HepG2 (cell line): ENCODE measurements around the gene ZXDC. TPM values are rescaled to one million over a fixed set of nuclear protein-coding genes. Genes with fewer than 3 reads are reported as not detected.

Source experiments
- ARNTL ChIP-seq: sonication (generic); formaldehyde crosslinking; IDR thresholded peaks from 2 replicates; pipeline ENCODE4 v1.4.0; 2020; ENCODE audit warnings: mild to moderate bottlenecking, missing genetic modification reagents
- ASH2L ChIP-seq: fragments of 300-600, 200-600 bp; sonication (generic); IDR thresholded peaks from 2 replicates; pipeline ENCODE4 v1.7.0; 2017; ENCODE audit warnings: low read depth, mild to moderate bottlenecking, moderate library complexity, mixed read lengths, low read length; ENCODE audit not compliant: insufficient read length
- HOXA7 ChIP-seq: sonication (generic); formaldehyde crosslinking; IDR thresholded peaks from 2 replicates; pipeline ENCODE4 v1.8.1; 2022; ENCODE audit warnings: mild to moderate bottlenecking, missing genetic modification reagents, moderate library complexity
- MXD4 ChIP-seq: IDR thresholded peaks from 2 replicates; pipeline ENCODE4 v1.6.1; 2016; ENCODE audit warnings: mild to moderate bottlenecking, missing biosample characterization, missing genetic modification reagents
- PAF1 ChIP-seq: IDR thresholded peaks from 2 replicates; pipeline ENCODE4 v1.6.1; 2016; ENCODE audit warnings: missing genetic modification reagents, missing compliant biosample characterization
- POLR2AphosphoS5 ChIP-seq: IDR thresholded peaks from 2 replicates; pipeline ENCODE4 v1.6.1; 2012; ENCODE audit warnings: low read depth, low read length
- SOX13 ChIP-seq, 3 experiments: fragments of 450-650 bp in 1 of 3; sonication (generic) in 1 of 3; formaldehyde crosslinking in 1 of 3; IDR thresholded peaks in 2 of 3; conservative IDR thresholded peaks in 1 of 3; 2 replicates each; pipeline versions ENCODE4 v1.5.0 to v1.6.1; 2016 to 2020; ENCODE audit warnings: antibody characterized with exemption in 1 of 3, mild to moderate bottlenecking in 1 of 3, missing compliant biosample characterization in 1 of 3, missing genetic modification reagents in 1 of 3, moderate library complexity in 1 of 3
- TAF1 ChIP-seq: sonication (generic); formaldehyde crosslinking; IDR thresholded peaks from 2 replicates; pipeline ENCODE4 v1.4.0; 2020; ENCODE audit warnings: missing genetic modification reagents
- TBP ChIP-seq: sonication (generic); formaldehyde crosslinking; IDR thresholded peaks from 2 replicates; pipeline ENCODE4 v1.5.0; 2020; ENCODE audit warnings: missing genetic modification reagents
- TOE1 ChIP-seq: sonication (generic); formaldehyde crosslinking; IDR thresholded peaks from 2 replicates; pipeline ENCODE4 v1.4.0; 2020; ENCODE audit warnings: mild to moderate bottlenecking, missing genetic modification reagents
- YEATS4 ChIP-seq: sonication (generic); formaldehyde crosslinking; IDR thresholded peaks from 2 replicates; pipeline ENCODE4 v1.4.0; 2020; ENCODE audit warnings: missing genetic modification reagents, borderline replicate concordance
- ZNF17 ChIP-seq: sonication (generic); formaldehyde crosslinking; IDR thresholded peaks from 2 replicates; pipeline ENCODE4 v1.5.0; 2020; ENCODE audit warnings: mild to moderate bottlenecking, missing genetic modification reagents
- ZNF205 ChIP-seq: IDR thresholded peaks from 2 replicates; pipeline ENCODE4 v1.6.1; 2018; ENCODE audit warnings: missing biosample characterization, missing genetic modification reagents
- ZNF256 ChIP-seq: sonication (generic); formaldehyde crosslinking; conservative IDR thresholded peaks from 2 replicates; pipeline ENCODE4 v1.4.0; 2020; ENCODE audit warnings: missing genetic modification reagents
- ZNF263 ChIP-seq: sonication (generic); formaldehyde crosslinking; IDR thresholded peaks from 2 replicates; pipeline ENCODE4 v1.4.0; 2020; ENCODE audit warnings: missing genetic modification reagents
- ZNF468 ChIP-seq: sonication (generic); formaldehyde crosslinking; IDR thresholded peaks from 2 replicates; pipeline ENCODE4 v1.8.0; 2022; ENCODE audit warnings: mild to moderate bottlenecking, moderate library complexity, missing genetic modification reagents
- ZNF562 ChIP-seq: sonication (generic); formaldehyde crosslinking; IDR thresholded peaks from 2 replicates; pipeline ENCODE4 v1.8.0; 2022; ENCODE audit warnings: missing genetic modification reagents, borderline replicate concordance
- ZNF563 ChIP-seq: sonication (generic); formaldehyde crosslinking; IDR thresholded peaks from 2 replicates; pipeline ENCODE4 v1.8.0; 2022; ENCODE audit warnings: mild to moderate bottlenecking, moderate library complexity, missing genetic modification reagents
- ZNF75D ChIP-seq: sonication (generic); formaldehyde crosslinking; IDR thresholded peaks from 2 replicates; pipeline ENCODE4 v1.8.1; 2023; ENCODE audit warnings: missing genetic modification reagents, mild to moderate bottlenecking, borderline replicate concordance
- ZNF768 ChIP-seq: sonication (generic); formaldehyde crosslinking; IDR thresholded peaks from 2 replicates; pipeline ENCODE4 v1.4.0; 2020; ENCODE audit warnings: missing genetic modification reagents
- ZNF816 ChIP-seq: sonication (generic); formaldehyde crosslinking; IDR thresholded peaks from 2 replicates; pipeline ENCODE4 v1.8.0; 2022; ENCODE audit warnings: missing genetic modification reagents, mild to moderate bottlenecking, borderline replicate concordance
- ZSCAN31 ChIP-seq: sonication (generic); formaldehyde crosslinking; IDR thresholded peaks from 2 replicates; pipeline ENCODE4 v1.5.0; 2020; ENCODE audit warnings: low read depth, mild to moderate bottlenecking, missing genetic modification reagents
- ZSCAN9 ChIP-seq: IDR thresholded peaks from 2 replicates; pipeline ENCODE4 v1.6.1; 2016; ENCODE audit warnings: borderline replicate concordance
- polyA plus RNA-seq, 8 experiments: library from polyadenylated mRNA; depleted of rRNA in 3 of 8; stranded (reverse) in 7 of 8; unstranded in 1 of 8; fragments of >200 nt; fragmentation: Illumina TruSeq in 4 of 8; extraction: Trizol in 4 of 8; gene quantifications; 2 replicates each; pipeline versions ENCODE4 v1.2.1 to v1.2.3, GENCODE V29; 2011 to 2016; ENCODE audit warnings: low read depth in 4 of 8, missing spikeins in 1 of 8, mixed read lengths in 1 of 8; ENCODE audit not compliant: insufficient read depth in 1 of 8
- total RNA-seq, 5 experiments: library from RNA; depleted of rRNA; stranded (reverse); fragments of >200 nt; fragmentation: Illumina TruSeq; extraction: Trizol; gene quantifications; 2 replicates each; pipeline ENCODE4 v1.2.3, GENCODE V29; 2016; ENCODE audit warnings: low read depth in 1 of 5
- TF ChIP-seq, protein P1 (sequence below): sonication (generic); formaldehyde crosslinking; IDR thresholded peaks from 2 replicates; pipeline ENCODE4 v1.8.0; 2022; ENCODE audit warnings: missing genetic modification reagents, mild to moderate bottlenecking, inconsistent platforms, borderline replicate concordance
- TF ChIP-seq, protein P2 (sequence below): sonication (generic); formaldehyde crosslinking; IDR thresholded peaks from 2 replicates; pipeline ENCODE4 v1.4.0; 2020; ENCODE audit warnings: missing genetic modification reagents, borderline replicate concordance
- TF ChIP-seq, protein P3 (sequence below): sonication (generic); formaldehyde crosslinking; IDR thresholded peaks from 2 replicates; pipeline ENCODE4 v1.4.0; 2020; ENCODE audit warnings: mild to moderate bottlenecking, missing genetic modification reagents

The ZXDC gene
- total and polyA plus RNA-seq, 2 of the 13 experiments (the other 11 are each of a cell fraction or from before 2014, with no cell fraction given) = 17.6 to 21.2 TPM

DNA sequence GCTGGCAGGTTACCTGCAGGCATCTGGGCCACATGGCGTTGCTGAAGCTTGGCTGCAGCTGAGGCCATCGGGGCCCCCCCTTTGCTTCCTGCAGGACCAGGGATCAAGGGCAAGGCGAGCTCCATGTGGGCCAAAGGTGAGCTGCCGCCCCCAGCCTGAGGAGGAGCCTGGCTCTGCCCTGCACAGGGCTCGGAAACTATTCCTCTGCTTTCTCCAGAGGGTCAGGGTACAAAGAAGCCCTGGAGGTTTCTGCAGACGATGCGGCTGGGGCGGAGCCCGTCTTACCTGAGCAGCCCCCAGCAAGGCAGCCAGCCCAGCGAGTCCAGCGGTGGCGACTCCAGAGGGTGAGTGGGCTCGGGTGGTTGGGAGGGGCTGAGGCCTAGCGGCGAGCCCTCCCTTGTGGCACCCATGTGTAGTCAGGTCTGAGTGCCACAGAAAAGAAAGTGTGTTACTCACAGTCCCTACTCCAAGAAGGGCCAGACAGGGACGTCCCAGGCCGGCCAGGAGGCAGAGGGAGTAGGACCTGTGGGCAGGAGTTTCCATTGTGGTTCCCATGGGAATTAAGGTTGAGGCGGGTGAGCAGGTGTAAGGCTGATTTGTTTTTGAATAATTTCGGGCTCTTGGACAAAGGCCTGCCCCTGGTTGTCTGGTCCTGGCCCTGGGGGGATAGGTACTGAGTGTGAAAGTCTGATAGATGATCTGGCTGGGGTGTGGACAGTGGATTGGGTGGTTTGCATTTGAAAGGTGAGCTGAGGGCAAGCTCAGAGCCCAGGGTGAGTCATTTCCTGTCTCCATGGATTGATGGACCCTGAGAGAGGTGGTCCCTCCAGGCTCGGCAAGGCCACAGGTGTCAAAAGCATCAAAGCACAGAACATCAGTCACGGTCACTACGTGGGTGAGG lies 55.6 kb downstream of the ZXDC start (continued):
- TF ChIP-seq, protein P1, sequence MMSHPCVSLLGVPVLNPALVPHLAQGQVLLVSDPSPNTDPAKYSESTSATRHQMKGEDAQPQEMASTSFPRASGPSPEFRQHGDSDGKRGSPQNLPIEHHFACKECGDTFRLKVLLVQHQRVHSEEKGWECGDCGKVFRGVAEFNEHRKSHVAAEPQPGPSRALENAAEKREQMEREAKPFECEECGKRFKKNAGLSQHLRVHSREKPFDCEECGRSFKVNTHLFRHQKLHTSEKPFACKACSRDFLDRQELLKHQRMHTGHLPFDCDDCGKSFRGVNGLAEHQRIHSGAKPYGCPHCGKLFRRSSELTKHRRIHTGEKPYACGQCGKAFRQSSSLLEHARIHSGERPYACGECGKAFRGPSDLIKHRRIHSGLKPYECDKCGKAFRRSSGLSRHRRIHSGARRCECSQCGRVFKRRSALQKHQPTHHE = no peak
- TF ChIP-seq ZNF256 (CRISPR knock-in tag) = no peak
- no peak for TF ChIP-seq ZNF768
- no peak for TF ChIP-seq HOXA7 (CRISPR knock-in tag)
- no peak for TF ChIP-seq ZNF562 (CRISPR knock-in tag)
- TF ChIP-seq ZSCAN9 (CRISPR knock-in tag) = no peak
- TF ChIP-seq, protein P2, sequence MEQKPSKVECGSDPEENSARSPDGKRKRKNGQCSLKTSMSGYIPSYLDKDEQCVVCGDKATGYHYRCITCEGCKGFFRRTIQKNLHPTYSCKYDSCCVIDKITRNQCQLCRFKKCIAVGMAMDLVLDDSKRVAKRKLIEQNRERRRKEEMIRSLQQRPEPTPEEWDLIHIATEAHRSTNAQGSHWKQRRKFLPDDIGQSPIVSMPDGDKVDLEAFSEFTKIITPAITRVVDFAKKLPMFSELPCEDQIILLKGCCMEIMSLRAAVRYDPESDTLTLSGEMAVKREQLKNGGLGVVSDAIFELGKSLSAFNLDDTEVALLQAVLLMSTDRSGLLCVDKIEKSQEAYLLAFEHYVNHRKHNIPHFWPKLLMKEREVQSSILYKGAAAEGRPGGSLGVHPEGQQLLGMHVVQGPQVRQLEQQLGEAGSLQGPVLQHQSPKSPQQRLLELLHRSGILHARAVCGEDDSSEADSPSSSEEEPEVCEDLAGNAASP (CRISPR knock-in tag) = peak; percentile 89; the same call in 1 of the 2 replicates
- no peak for TF ChIP-seq POLR2AphosphoS5
- TF ChIP-seq ZNF468 (CRISPR knock-in tag) = no peak
- no peak for TF ChIP-seq ARNTL (CRISPR knock-in tag)
- TF ChIP-seq, protein P3, sequence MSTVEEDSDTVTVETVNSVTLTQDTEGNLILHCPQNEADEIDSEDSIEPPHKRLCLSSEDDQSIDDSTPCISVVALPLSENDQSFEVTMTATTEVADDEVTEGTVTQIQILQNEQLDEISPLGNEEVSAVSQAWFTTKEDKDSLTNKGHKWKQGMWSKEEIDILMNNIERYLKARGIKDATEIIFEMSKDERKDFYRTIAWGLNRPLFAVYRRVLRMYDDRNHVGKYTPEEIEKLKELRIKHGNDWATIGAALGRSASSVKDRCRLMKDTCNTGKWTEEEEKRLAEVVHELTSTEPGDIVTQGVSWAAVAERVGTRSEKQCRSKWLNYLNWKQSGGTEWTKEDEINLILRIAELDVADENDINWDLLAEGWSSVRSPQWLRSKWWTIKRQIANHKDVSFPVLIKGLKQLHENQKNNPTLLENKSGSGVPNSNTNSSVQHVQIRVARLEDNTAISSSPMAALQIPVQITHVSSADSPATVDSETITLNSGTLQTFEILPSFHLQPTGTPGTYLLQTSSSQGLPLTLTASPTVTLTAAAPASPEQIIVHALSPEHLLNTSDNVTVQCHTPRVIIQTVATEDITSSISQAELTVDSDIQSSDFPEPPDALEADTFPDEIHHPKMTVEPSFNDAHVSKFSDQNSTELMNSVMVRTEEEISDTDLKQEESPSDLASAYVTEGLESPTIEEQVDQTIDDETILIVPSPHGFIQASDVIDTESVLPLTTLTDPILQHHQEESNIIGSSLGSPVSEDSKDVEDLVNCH (CRISPR knock-in tag) = no peak
- TF ChIP-seq ZNF75D = no peak
- no peak for TF ChIP-seq TAF1 (CRISPR knock-in tag)
- TF ChIP-seq SOX13 (IDR thresholded peaks at IDR 0.05) = no peak
- no peak for TF ChIP-seq SOX13 (CRISPR knock-in tag; conservative IDR thresholded peaks at IDR 0.05 in 1 of 2, IDR thresholded peaks at IDR 0.05 in 1 of 2)
- TF ChIP-seq TBP = no peak
- no peak for TF ChIP-seq ZNF563 (CRISPR knock-in tag)
- TF ChIP-seq YEATS4 (CRISPR knock-in tag) = no peak
- no peak for TF ChIP-seq ZNF263
- no peak for TF ChIP-seq ASH2L
- no peak for TF ChIP-seq TOE1
- TF ChIP-seq MXD4 (CRISPR knock-in tag) = no peak
- no peak for TF ChIP-seq ZNF205 (CRISPR knock-in tag)
- TF ChIP-seq PAF1 (CRISPR knock-in tag) = no peak
- TF ChIP-seq ZNF816 (CRISPR knock-in tag) = no peak
- TF ChIP-seq ZSCAN31 (CRISPR knock-in tag) = no peak
- TF ChIP-seq ZNF17 (CRISPR knock-in tag) = no peak
